OCI-M2 (cell line): ENCODE results near the gene GLT8D1.

ENCODE experiments used
- DNase-seq: peaks from one replicate; lab custom pipeline; 2025; ENCODE audit not compliant: unreplicated experiment; lab: John Stamatoyannopoulos, UW

GLT8D1 gene

GRCh38 chr3:52714335-52715302 is 9.0 kb upstream of the GLT8D1 start:
- DNase-seq, result no peak

- DNase-seq, result no peak
These were observed 7.0 kb upstream of the GLT8D1 start for GRCh38 chr3:52712291-52713212.

- no peak for DNase-seq
These were observed 4.9 kb upstream of the GLT8D1 start for GRCh38 chr3:52710512-52710911.

GRCh38 chr3:52707585-52707984 is 2.0 kb upstream of the GLT8D1 start:
- DNase-seq, result no peak

- DNase-seq, result no peak
These were observed 228 bp downstream of the GLT8D1 start for GRCh38 chr3:52705438-52705687.

- DNase-seq, result no peak
These were observed 767 bp downstream of the GLT8D1 start for GRCh38 chr3:52704611-52705437.

GRCh38 chr3:52703341-52703740 is 2.2 kb downstream of the GLT8D1 start:
- DNase-seq, result no peak

GRCh38 chr3:52697632-52697965 is 8.0 kb downstream of the GLT8D1 start:
- no peak for DNase-seq

- DNase-seq, result no peak
These were observed 8.6 kb downstream of the GLT8D1 start for GRCh38 chr3:52696830-52697631.

GRCh38 chr3:52695798-52696671 is 9.6 kb downstream of the GLT8D1 start:
- no peak for DNase-seq

- no peak for DNase-seq
These were observed 10.9 kb downstream of the GLT8D1 start for GRCh38 chr3:52694528-52695189.

GRCh38 chr3:52693071-52693470 is 12.5 kb downstream of the GLT8D1 start:
- no peak for DNase-seq

- no peak for DNase-seq
These were observed 15.0 kb downstream of the GLT8D1 start for GRCh38 chr3:52690560-52690959.

GRCh38 chr3:52689151-52689550 is 16.4 kb downstream of the GLT8D1 start:
- no peak for DNase-seq

GRCh38 chr3:52688266-52688665 is 17.3 kb downstream of the GLT8D1 start:
- no peak for DNase-seq

- no peak for DNase-seq
These were observed 19.6 kb downstream of the GLT8D1 start, which contains the start of the genes GNL3 and PBRM1 for GRCh38 chr3:52685709-52686691. TSS of gene GNL3 (plus strand) at chr3:52686032. CDS start at chr3:52686093, 61 bp downstream. TSS of gene PBRM1 (minus strand) at chr3:52685913.

- no peak for DNase-seq
These were observed 20.3 kb downstream of the GLT8D1 start for GRCh38 chr3:52685285-52685708.

GRCh38 chr3:52684184-52684583 is 21.4 kb downstream of the GLT8D1 start:
- no peak for DNase-seq
